K562 (cell line): ENCODE measurements around the gene INTS2. TPM values are rescaled to one million over a fixed set of nuclear protein-coding genes. Genes with fewer than 3 reads are reported as not detected.

Experiments used
- ATAC-seq: fragments of 200-7000 bp; cut with Tn5 transposase; 3 replicates; pipeline ENCODE4 v1.9.1; 2020; ENCODE audit warnings: moderate library complexity
- BruUV-seq: library from RNA; stranded (reverse); fragments of 400-500 nt; replicated peaks from 2 replicates; lab custom pipeline; 2021; lab: Mats Ljungman, UMichigan
- CTCF ChIA-PET: fragments of 300-600 bp; formaldehyde crosslinking; extraction: SDS; loops from one replicate; lab custom pipeline; 2021; ENCODE audit warnings: low intra/inter-chr PET ratio; lab: Yijun Ruan, JAX
- POLR2A ChIA-PET: fragments of 300-600, 350-650 bp; sonication (Branson Sonifier 250); formaldehyde crosslinking; extraction: SDS; loops from one replicate; lab custom pipeline; 2021; ENCODE audit warnings: antibody characterized with exemption, inconsistent platforms; lab: Yijun Ruan, JAX
- DNase-seq, 4 experiments: peaks; one replicate each; pipeline versions ENCODE4 v3.0.0 to v3.0.0-alpha.2; 2011 to 2018; ENCODE audit warnings: low spot score in 3 of 4, mixed read lengths in 3 of 4; ENCODE audit errors: extremely low read depth in 1 of 4
- FAIRE-seq: peaks from 2 replicates; lab custom pipeline; 2011; peaks lifted over from hg19 to GRCh38; lab: Jason Lieb, UNC
- H2AFZ ChIP-seq: 2 replicates; pipeline ENCODE4 v1.6.0; 2011; ENCODE audit warnings: low read depth, low read length, control low read depth, inconsistent platforms
- H3K27ac ChIP-seq: fragments of 200-600 bp; 3 replicates; pipeline ENCODE4 v1.8.0; 2011; ENCODE audit warnings: low read depth, mild to moderate bottlenecking, control low read depth, inconsistent platforms, low read length, moderate library complexity, mixed read lengths; ENCODE audit errors: extremely low read depth
- H3K27me3 ChIP-seq, 2 experiments: fragments of 300-600 bp in 1 of 2; 2 replicates in 1 of 2; 3 replicates in 1 of 2; pipeline versions ENCODE4 v1.6.0 to v1.8.0; 2011; ENCODE audit warnings: inconsistent platforms in 2 of 2, low read length in 2 of 2, mild to moderate bottlenecking in 1 of 2, mixed read lengths in 1 of 2, moderate library complexity in 1 of 2; ENCODE audit not compliant: control insufficient read depth in 2 of 2, insufficient read depth in 2 of 2
- H3K36me3 ChIP-seq: fragments of 300-600 bp; 3 replicates; pipeline ENCODE4 v1.8.0; 2011; ENCODE audit warnings: mild to moderate bottlenecking, low read length, inconsistent platforms; ENCODE audit not compliant: control insufficient read depth, insufficient read depth
- H3K4me1 ChIP-seq, 2 experiments: fragments of 200-600 bp in 1 of 2; replicated peaks in 1 of 2; 2 replicates in 1 of 2; 3 replicates in 1 of 2; pipeline versions ENCODE4 v1.5.1 to v1.8.0; 2011; ENCODE audit warnings: inconsistent platforms in 2 of 2, low read length in 2 of 2, mild to moderate bottlenecking in 1 of 2, mixed read lengths in 1 of 2, moderate library complexity in 1 of 2; ENCODE audit not compliant: control insufficient read depth in 2 of 2, insufficient read depth in 2 of 2
- H3K4me2 ChIP-seq: 2 replicates; pipeline ENCODE4 v1.6.1; 2011; ENCODE audit warnings: low read length, control low read depth, inconsistent platforms, mixed read lengths; ENCODE audit not compliant: insufficient read depth
- H3K4me3 ChIP-seq: fragments of 200-600 bp; sonication (generic), shearing (Covaris generic); 2 replicates; pipeline ENCODE4 v1.5.1; 2016; ENCODE audit warnings: control low read depth, inconsistent platforms
- H3K79me2 ChIP-seq: fragments of 200-600 bp; 3 replicates; pipeline ENCODE4 v1.8.0; 2011; ENCODE audit warnings: low read length, inconsistent platforms; ENCODE audit not compliant: control insufficient read depth, insufficient read depth
- H3K9ac ChIP-seq, 2 experiments: 2 replicates each; pipeline versions ENCODE4 v1.6.0 to v1.6.1; 2011; ENCODE audit warnings: low read depth in 2 of 2, low read length in 2 of 2, control low read depth in 1 of 2, inconsistent platforms in 1 of 2, mild to moderate bottlenecking in 1 of 2, mixed read lengths in 1 of 2; ENCODE audit not compliant: insufficient read depth in 1 of 2
- H3K9me1 ChIP-seq: one replicate; pipeline ENCODE4 v1.6.0; 2011; ENCODE audit warnings: inconsistent platforms, mild to moderate bottlenecking, low read length, moderate library complexity; ENCODE audit not compliant: control insufficient read depth, insufficient read depth
- H3K9me3 ChIP-seq: replicated peaks from 2 replicates; pipeline ENCODE4 v1.5.1; 2011; ENCODE audit warnings: low read depth, low read length, inconsistent platforms; ENCODE audit not compliant: control insufficient read depth, insufficient read depth
- H4K20me1 ChIP-seq: replicated peaks from 2 replicates; pipeline ENCODE4 v1.6.1; 2011; ENCODE audit warnings: low read length, inconsistent platforms, mixed read lengths; ENCODE audit not compliant: control insufficient read depth, insufficient read depth
- BCLAF1 ChIP-seq, 2 experiments: fragments of 450-650 bp in 1 of 2; IDR thresholded peaks; 2 replicates each; pipeline ENCODE4 v1.6.1; 2011 to 2017; ENCODE audit warnings: low read depth in 2 of 2, antibody characterized with exemption in 1 of 2, borderline replicate concordance in 1 of 2, low read length in 1 of 2, mild to moderate bottlenecking in 1 of 2, mixed read lengths in 1 of 2; ENCODE audit not compliant: control insufficient read depth in 1 of 2
- BMI1 ChIP-seq: fragments of 150-350 bp; IDR thresholded peaks from 2 replicates; pipeline ENCODE4 v1.6.1; 2014; ENCODE audit warnings: low read length
- EWSR1 ChIP-seq: fragments of 450-650 bp; IDR thresholded peaks from 2 replicates; pipeline ENCODE4 v1.6.1; 2018; ENCODE audit warnings: borderline replicate concordance, mild to moderate bottlenecking, low read depth, moderate library complexity; ENCODE audit not compliant: partially characterized antibody
- MAFF ChIP-seq: IDR thresholded peaks from 2 replicates; pipeline ENCODE4 v1.6.1; 2012; ENCODE audit warnings: low read length, improper control_type of control experiment
- RBM25 ChIP-seq: fragments of 200-400 bp; formaldehyde crosslinking; IDR thresholded peaks from 2 replicates; pipeline ENCODE4 v1.6.1; 2018; ENCODE audit warnings: low read length, low read depth, moderate library complexity; ENCODE audit not compliant: severe bottlenecking
- RFX7 ChIP-seq: fragments of 250-450 bp; sonication (Bioruptor Pico); IDR thresholded peaks from 2 replicates; pipeline ENCODE4 v1.5.1; 2021; ENCODE audit warnings: mild to moderate bottlenecking
- TFE3 ChIP-seq: fragments of 450-650 bp; formaldehyde crosslinking; IDR thresholded peaks from 2 replicates; pipeline ENCODE4 v1.4.0; 2020; ENCODE audit warnings: mild to moderate bottlenecking, mixed read lengths
- ZBTB11 ChIP-seq, 3 experiments: fragments of 200-800 bp in 1 of 3; fragments of 250-450 bp in 1 of 3; fragments of 450-650 bp in 1 of 3; sonication (Bioruptor Pico) in 1 of 3; sonication (Bioruptor generic) in 1 of 3; formaldehyde crosslinking in 1 of 3; IDR thresholded peaks; 2 replicates each; pipeline versions ENCODE4 v1.6.1 to v1.8.0; 2016 to 2022; ENCODE audit warnings: mild to moderate bottlenecking in 2 of 3, missing genetic modification characterization in 2 of 3, missing compliant biosample characterization in 1 of 3, moderate library complexity in 1 of 3
- ZBTB2 ChIP-seq: fragments of 450-650 bp; IDR thresholded peaks from 2 replicates; pipeline ENCODE4 v1.6.1; 2016; ENCODE audit warnings: antibody characterized with exemption
- ZC3H8 ChIP-seq: fragments of 450-650 bp; IDR thresholded peaks from 2 replicates; pipeline ENCODE4 v1.6.1; 2017
- WGBS: fragments of 100-300 bp; shearing (Covaris generic); methylation state at CpG from one replicate; pipeline ENCODE4 v1.1.6; 2016; ENCODE audit warnings: low coverage, mixed read lengths; ENCODE audit not compliant: insufficient coverage; ENCODE audit errors: missing lambda C conversion rate; 5-methylcytosine and 5-hydroxymethylcytosine counted together
- in situ Hi-C: fragments of 300-500 bp; cut with MboI; formaldehyde crosslinking; loops from 4 replicates; pipeline ENCODE4 v1.15.0; 2018; ENCODE audit warnings: inconsistent platforms, mixed read lengths
- intact Hi-C: fragments of 100-400 bp; cut with micrococcal nuclease; formaldehyde crosslinking; loops from 2 replicates; pipeline ENCODE4 v1.14.2; 2022
- polyA plus RNA-seq, 8 experiments: library from polyadenylated mRNA; depleted of rRNA in 4 of 8; stranded (reverse) in 5 of 8; unstranded in 3 of 8; fragments of >200 nt; fragmentation: Nextera tagmentation in 2 of 8; fragmentation: Illumina TruSeq in 1 of 8; extraction: Ambion mirVana in 2 of 8; extraction: Trizol in 1 of 8; gene quantifications; 2 replicates each; pipeline versions ENCODE4 v1.2.1 to v1.2.3, GENCODE V29; 2011 to 2014; ENCODE audit warnings: inconsistent platforms in 1 of 8, missing spikeins in 1 of 8
- total RNA-seq, 7 experiments: library from RNA; depleted of rRNA in 6 of 7; stranded (reverse); fragments of >200 nt in 6 of 7; fragmentation: Illumina TruSeq in 2 of 7; extraction: Trizol in 2 of 7; gene quantifications; 2 replicates each; pipeline versions ENCODE4 v1.2.1 to v1.2.3, GENCODE V29; 2011 to 2021; ENCODE audit warnings: low replicate concordance in 1 of 7

The INTS2 gene
- total and polyA plus RNA-seq, 9 of the 15 experiments (the other 6 are each of a cell fraction or from before 2014, with no cell fraction given): 4.8 to 24.7 (median 12.8) TPM

- Histone ChIP-seq H3K9me3 (no peaks in the 10 kb centered on the region), H3K4me3 (no peak overlapping the region), H3K9ac (no peak overlapping the region), H3K36me3 (peaks cover 8% of the 10 kb centered on the region; the same call in 1 of the 3 replicates), H3K79me2 (no peaks in the 10 kb centered on the region), H3K27ac (no peak overlapping the region), H3K27me3 (no peaks in the 10 kb centered on the region), H3K9me1 (no peaks in the 10 kb centered on the region), H2AFZ (no peak overlapping the region), H4K20me1 (no peaks in the 10 kb centered on the region), H3K4me2 (no peak overlapping the region), H3K4me1 (no peaks in the 10 kb centered on the region)
- TF ChIP-seq ZC3H8 (no peak), BCLAF1 (IDR thresholded peaks at IDR 0.05; ENCODE audit: borderline replicate concordance in 1 of 2, control insufficient read depth in 1 of 2, low read depth in 2 of 2, low read length in 1 of 2) (0 out of 4 replicates have a peak, but pooled peaks of 1 of the 2 experiments have one; percentile 70), ZBTB2 (no peak), RBM25 (no peak), MAFF (no peak), TFE3 (CRISPR knock-in tag) (0 out of 2 replicates have a peak, but pooled peaks have one; percentile 49), EWSR1 (no peak), RFX7 (CRISPR knock-in tag) (no peak), BMI1 (no peak), ZBTB11 (CRISPR knock-in tag; IDR thresholded peaks at IDR 0.05) (peak in 1 of 3 experiments; percentile 96; a peak in 2 of 6 replicates)
- ATAC-seq (no peak), DNase-seq (no peak), FAIRE-seq (no peak)
- no TSS peak for BruUV-seq
- POLR2A ChIA-PET: interaction anchor here (1.7 kb wide), 1 partner anchor 13 kb away, joined by 4 read pairs; no protein-coding TSS in a partner anchor
- CTCF ChIA-PET: interaction anchor here (1.0 to 1.1 kb wide), 3 partner anchors 197 to 834 kb away, joined by 4 to 5 read pairs (median 5); no protein-coding TSS in a partner anchor
- WGBS: 100% methylated on average over 2 of the region's 2 CpGs
- intact Hi-C loops (loop anchor here (10.0 kb wide), 2 partner anchors 270 to 420 kb away; no protein-coding TSS in a partner anchor), in situ Hi-C loops (loop anchor here (5.0 kb wide), 1 partner anchor 197 kb away; no protein-coding TSS in a partner anchor)
Observed at GRCh38 chr17:61834610-61835009, 93.2 kb downstream of the INTS2 start.
